Cortex of kidney (tissue), 1 donor: ENCODE data around the gene PCNP.
"Not testable (repeated sequence)": the region's sequence is repeated elsewhere in the genome, so short reads cannot be mapped to it uniquely, and the experiment has no call there.

Experiments
- DNase-seq: peaks from one replicate; lab custom pipeline; 2025; lab: John Stamatoyannopoulos, UW

The PCNP gene

DNA sequence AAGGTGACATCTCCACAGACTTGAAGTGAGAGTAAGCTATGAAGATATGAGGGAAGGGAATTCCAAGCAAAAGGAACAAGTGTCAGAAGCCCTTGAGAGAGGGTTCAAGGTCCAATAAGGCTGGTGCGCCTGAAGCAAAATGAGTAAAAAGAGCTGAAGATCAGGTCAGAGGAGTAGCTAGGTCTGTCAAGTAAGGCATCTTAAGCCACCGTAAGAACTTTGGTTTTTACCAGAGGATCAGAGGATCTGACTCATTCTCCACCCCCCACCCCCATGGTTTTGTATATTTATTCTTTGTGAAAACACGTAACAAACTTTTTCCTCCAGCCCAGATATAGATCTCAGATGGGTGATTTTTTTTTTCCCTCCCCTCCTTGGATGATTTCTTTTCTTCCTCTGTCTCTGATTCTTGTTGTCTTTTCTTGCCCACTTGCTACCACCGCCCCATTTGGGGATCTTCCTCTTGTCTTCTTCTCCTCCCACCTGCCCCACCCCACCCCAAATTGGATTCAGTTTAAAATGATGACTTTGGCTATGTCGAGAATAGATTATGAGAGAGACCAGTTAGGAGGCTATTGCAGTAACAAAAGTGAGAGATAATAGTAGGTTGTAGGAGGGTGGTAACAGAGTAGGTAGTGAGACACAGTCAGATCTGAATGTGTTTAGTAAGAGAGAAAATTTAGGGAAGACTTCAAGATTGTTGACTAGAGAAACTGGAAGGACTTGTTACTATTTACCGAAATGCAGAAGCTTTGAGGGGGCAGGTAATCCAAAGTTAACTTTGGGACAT is 6.3 kb upstream of the PCNP start:
- DNase-seq = no peak

GRCh38 chr3:101571028-101571895 is 2.7 kb upstream of the PCNP start:
- DNase-seq = no peak

DNA sequence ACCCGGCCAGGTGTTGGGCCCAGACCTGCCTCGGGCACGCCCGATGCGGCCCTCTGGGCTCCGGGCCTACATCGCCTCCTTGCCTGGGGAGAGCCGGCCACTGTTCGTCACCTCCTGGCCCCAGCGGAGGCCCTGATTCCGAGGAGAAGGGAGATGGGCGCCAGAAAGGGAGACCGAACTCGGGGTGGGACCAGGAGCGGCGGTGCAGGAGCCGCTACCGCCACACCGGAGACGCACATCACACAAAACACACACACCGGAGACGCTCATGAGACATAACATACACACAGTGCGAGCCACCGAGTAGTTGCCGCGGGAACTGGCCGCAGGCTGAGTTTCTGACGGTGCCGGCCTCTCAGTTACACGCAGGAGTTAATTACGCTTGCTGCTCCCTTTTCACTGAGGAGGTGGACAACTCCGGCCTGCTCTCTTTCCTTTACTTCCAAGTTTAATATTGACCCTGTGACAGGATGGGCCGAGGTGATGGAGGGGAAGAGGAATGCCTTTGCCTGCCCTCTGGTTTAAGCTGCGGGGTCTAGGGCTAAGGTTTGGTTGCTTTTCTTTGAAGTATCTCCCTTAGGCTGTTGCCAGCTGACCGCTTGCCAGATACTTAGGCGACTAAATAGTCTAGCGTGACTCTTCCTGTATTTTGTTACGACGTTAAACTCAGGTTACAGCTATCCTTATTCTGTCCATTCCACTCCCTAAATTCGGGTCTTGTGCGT is 570 bp downstream of the PCNP start:
- DNase-seq = no peak

- DNase-seq = no peak
Measured at GRCh38 chr3:101577286-101577685, 3.3 kb downstream of the PCNP start.

DNA sequence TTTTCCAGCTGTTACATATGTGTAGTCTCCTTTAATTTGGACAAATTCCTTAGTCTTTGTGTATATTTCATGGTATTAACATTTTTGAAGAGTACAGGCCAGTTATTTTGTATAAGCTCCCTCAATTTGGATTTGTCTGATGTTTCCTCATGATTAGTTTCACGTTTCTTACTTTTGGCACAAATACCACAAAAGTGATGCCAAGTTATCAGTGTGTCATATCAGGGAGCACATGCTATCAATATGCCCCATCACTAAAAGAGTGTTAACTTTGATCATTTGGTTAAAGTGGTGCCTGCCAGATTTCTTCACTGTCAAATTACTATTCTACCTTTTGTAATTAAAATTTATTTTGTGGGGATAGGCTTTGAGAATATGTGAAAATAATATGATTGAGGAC is 14.6 kb downstream of the PCNP start:
- no peak for DNase-seq

GRCh38 chr3:101591071-101591470 is 17.1 kb downstream of the PCNP start:
- DNase-seq = no peak

DNA sequence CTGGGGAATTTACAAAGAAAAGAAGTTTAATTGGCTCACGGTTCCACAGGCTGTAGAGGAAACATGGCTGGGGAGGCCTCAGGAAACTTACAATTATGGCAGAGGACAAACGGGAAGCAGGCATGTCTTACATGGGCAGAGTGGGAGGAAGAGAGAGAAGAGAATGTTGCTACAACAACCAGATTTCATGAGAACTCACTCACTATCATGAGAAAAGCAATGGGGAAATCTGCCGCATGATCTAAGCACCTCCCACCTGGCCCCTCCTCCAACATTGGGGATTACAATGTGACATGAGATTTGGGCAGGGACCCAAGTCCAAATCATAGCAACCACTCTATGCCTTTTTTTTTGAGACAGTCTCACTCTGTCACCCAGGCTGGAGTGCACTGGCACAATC is 28.8 kb downstream of the PCNP start:
- no peak for DNase-seq

DNA sequence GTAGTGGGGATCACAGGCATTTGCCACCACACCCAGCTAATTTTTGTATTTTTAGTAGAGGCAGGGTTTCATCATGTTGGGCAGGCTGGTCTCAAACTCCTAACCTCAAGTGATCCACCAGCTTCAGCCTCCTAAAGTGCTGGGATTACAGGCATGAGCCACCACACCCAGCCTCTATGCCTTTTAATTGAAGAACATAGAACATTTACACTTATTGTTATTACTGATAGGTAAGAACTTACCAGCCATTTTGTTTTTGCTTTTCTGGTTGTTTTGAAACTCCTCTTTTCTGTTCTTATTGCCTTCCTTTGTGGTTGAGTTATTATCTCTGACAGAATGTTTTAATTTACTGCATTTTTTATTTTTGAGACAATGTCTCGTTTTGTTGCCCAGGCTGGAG is 29.2 kb downstream of the PCNP start:
- DNase-seq = no peak

- not testable (repeated sequence) for DNase-seq
Measured at GRCh38 chr3:101605398-101605797, 31.4 kb downstream of the PCNP start.

- DNase-seq = no peak
Measured at GRCh38 chr3:101611023-101611422, 37.0 kb downstream of the PCNP start.

GRCh38 chr3:101613014-101613413 is 39.0 kb downstream of the PCNP start:
- not testable (repeated sequence) for DNase-seq

DNA sequence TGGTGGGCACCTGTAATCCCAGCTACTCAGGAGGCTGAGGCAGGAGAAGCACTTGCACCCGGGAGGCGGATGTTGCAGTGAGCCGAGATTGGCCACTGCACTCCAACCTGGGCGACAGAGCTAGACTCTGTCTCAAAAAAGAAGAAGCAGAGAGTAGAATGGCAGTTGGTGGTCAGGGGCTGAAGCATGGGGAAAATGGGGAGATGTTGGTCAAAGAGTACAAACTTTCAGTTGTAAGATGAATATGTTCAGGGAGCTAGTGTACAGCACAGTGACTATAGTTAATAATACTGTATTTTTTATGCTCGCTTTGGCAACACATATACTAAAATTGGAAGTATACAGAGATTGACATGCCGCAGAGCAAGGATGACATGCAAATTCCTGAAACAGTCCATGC is 41.5 kb downstream of the PCNP start:
- no peak for DNase-seq

- DNase-seq = no peak
Measured at GRCh38 chr3:101617478-101617877, 43.5 kb downstream of the PCNP start.

DNA sequence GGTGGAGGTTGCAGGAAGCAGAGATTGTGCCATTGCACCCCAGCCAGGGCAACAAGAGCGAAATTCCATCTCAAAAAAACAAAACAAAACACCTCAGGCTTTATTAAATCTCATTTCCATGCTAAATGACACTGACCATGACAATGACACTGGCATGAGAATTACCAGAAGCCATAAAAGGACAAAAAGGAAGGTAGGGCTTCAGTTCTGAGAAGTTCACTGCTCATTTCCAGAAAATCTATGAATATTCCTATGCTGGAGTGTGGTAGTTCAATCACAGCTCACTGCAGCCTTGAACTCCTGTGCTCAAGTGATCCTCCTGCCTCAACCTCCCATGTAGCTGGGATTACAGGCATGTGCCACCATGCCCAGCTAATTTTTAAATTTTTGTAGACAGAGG is 44.7 kb downstream of the PCNP start:
- no peak for DNase-seq

GRCh38 chr3:101619734-101620133 is 45.8 kb downstream of the PCNP start:
- DNase-seq = no peak

DNA sequence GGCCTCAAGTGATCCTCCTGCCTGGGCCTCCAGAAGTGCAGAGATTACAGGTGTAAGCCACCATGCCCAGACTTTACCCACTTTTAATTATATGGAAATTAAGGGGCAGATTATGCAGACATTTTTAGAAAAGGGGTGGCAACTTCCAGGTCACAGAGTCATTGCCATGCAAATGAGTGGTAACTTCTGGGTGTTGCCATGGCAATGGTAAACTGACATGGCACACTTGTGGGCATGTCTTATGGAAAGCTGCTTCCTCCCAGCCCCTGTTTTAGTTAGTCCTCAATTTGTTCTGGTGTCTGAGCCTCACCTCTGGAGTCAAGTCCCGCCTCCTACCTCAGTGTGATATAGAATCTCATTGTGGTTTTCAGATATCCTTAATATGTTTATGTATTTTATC is 49.7 kb downstream of the PCNP start:
- no peak for DNase-seq

DNA sequence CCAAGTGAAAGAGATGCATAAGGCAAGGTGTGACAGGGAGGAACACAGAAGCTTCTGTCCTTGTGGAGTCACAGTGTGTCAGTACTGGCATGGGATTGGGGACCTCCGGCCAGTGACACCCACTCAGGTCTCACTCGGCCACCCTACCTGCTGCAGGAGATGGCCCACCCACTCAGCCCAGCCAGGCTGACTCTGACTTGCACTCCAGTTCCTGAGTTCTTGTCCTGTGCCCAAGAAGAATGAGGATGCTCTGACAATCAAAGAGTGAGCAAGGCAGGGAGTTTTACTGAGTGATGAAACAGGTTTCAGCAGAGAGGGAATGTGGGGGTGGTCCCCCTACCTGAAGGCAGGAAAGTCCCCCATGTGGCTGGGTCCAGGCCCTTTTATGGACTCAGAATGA is 50.9 kb downstream of the PCNP start:
- DNase-seq = no peak

DNA sequence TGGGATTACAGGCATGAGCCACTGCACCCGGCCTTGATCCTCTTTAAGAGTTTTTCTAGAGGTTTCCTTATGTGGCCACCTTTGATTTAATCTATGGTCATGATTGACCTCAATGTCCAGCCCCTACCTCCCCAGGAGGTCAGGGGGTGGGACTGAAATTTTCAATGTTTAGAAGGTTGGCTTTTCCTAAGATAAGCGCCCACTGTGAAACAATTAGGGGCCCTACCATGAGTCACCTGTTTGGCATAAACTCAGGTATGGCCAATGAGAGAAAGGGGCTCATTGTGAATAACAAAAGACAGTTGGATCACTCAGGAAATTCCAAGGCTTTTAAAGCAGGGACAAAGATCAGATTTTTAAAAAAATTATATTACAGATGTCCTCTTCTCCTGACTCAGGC is 51.9 kb downstream of the PCNP start:
- no peak for DNase-seq

- DNase-seq = no peak
Measured at GRCh38 chr3:101629219-101629618, 55.2 kb downstream of the PCNP start.

GRCh38 chr3:101631098-101631796 is 57.3 kb downstream of the PCNP start:
- no peak for DNase-seq

DNA sequence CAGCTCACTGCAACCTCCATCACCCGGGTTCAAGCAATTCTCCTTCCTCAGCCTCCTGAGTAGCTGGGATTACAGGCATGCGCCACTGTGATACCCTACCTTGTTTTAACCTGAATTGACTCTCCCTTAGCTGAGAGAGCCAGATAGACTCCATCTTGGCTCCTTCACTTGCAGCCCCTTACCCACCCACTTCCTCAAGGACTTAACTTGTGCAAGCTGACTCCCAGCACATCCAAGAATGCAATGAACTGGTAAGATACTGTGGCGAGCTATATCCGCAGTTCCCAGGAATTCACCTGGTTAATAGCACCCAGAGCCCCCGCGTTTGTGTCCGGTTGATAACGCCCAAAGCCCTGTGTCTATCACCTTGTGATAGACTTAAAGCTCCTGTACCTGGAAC is 58.0 kb downstream of the PCNP start:
- not testable (repeated sequence) for DNase-seq

DNA sequence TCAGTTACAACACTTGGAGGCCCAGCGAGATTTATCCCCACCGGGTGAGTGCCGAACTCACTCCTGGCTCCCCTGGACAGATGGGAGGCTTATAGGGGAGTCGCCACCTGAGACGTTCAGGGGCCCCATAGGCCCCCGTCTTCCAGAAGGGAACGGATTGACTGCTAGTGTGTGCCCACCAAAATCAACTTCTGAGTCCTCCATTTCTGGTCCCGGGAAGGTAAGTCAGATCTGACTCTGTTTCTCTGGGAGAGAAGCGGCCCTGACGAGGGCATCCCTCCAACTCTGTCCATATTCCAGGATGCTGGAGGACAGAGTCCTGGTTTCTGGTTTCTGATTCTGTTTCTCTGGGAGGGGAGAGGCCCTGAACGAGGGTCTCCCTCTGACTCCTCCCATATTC is 58.6 kb downstream of the PCNP start:
- no peak for DNase-seq
